ENCODE measurements around the gene PRKG1. TPM values are rescaled to one million over a fixed set of nuclear protein-coding genes. Genes with fewer than 3 reads are reported as not detected.

The PRKG1 gene
- total RNA-seq, 1 experiment from 2014 or later, result 10.4 TPM

- Mint-ChIP-seq H3K4me3 (no peak overlapping the region), H3K4me1 (peaks cover 5 to 8% of the 10 kb centered on the region in 2 experiments), H3K9me3 (no peaks in the 10 kb centered on the region), H3K27me3 (ENCODE audit: low read depth) (no peaks in the 10 kb centered on the region), H3K27ac (no peak overlapping the region), H3K36me3 (ENCODE audit: insufficient read depth in 1 of 3, low read depth in 3 of 3) (0 out of 7 replicates have a peak, but pooled peaks cover 0 to 3% (median 0%) of the 10 kb centered on the region in 3 experiments)
- Histone ChIP-seq H2BK120ac (ENCODE audit: low read depth, low read length, poor library complexity, severe bottlenecking) (no peak overlapping the region), H3K9ac (ENCODE audit: extremely low read depth, insufficient read length, low read length) (no peak overlapping the region), H3K27ac (ENCODE audit: insufficient read length, low read depth, low read length) (no peak overlapping the region), H3K14ac (ENCODE audit: insufficient read depth, low read length) (no peak overlapping the region), H2AK5ac (ENCODE audit: insufficient read length, low read length) (no peak overlapping the region), H3K4ac (ENCODE audit: low read depth, low read length) (no peak overlapping the region), H3K79me2 (ENCODE audit: insufficient read depth, low read length) (no peaks in the 10 kb centered on the region), H3K4me2 (ENCODE audit: insufficient read depth, insufficient read length, low read length) (no peak overlapping the region), H2AFZ (ENCODE audit: low read length) (no peak overlapping the region), H3T11ph (ENCODE audit: low read length) (no peak overlapping the region), H3K4me1 (ENCODE audit: insufficient read depth, low read length) (no peaks in the 10 kb centered on the region), H3K9me3 (ENCODE audit: control insufficient read depth, low read depth, low read length) (no peaks in the 10 kb centered on the region), H3K56ac (ENCODE audit: insufficient read length, low read depth, low read length) (no peak overlapping the region), H3K23me2 (ENCODE audit: insufficient read length, low read depth, low read length, poor library complexity, severe bottlenecking) (no peaks in the 10 kb centered on the region), H4K5ac (ENCODE audit: insufficient read length, low read depth, low read length) (no peak overlapping the region), H4K20me1 (ENCODE audit: control insufficient read depth, insufficient read depth, insufficient read length) (no peaks in the 10 kb centered on the region), H3K23ac (ENCODE audit: insufficient read length, low read depth, low read length) (no peak overlapping the region), H2BK5ac (ENCODE audit: insufficient read length, low read length) (no peak overlapping the region), H2BK12ac (ENCODE audit: insufficient read length, low read depth, low read length) (no peak overlapping the region), H3K27me3 (ENCODE audit: insufficient read depth, low read length) (no peaks in the 10 kb centered on the region), H4K91ac (ENCODE audit: insufficient read length, low read depth, low read length) (no peak overlapping the region), H4K8ac (replicated peaks; ENCODE audit: insufficient read length, low read depth, low read length) (no peak overlapping the region), H2BK20ac (ENCODE audit: low read depth, low read length, poor library complexity, severe bottlenecking) (no peak overlapping the region), H2BK15ac (ENCODE audit: low read depth, low read length) (no peak overlapping the region), H3K18ac (ENCODE audit: insufficient read length, low read depth, low read length) (no peak overlapping the region), H3K79me1 (ENCODE audit: insufficient read depth, low read depth, low read length, poor library complexity, severe bottlenecking) (no peaks in the 10 kb centered on the region)
- no peak for TF ChIP-seq CTCF (conservative IDR thresholded peaks at IDR 0.05)
- WGBS (ENCODE audit: extremely low coverage, insufficient read length, low lambda C conversion rate), result no CpG with 5 or more reads among the region's 1 CpG
- no peak for DNase-seq
Observed at GRCh38 chr10:51421853-51422252, 347.6 kb downstream of the PRKG1 start.

Measured in H9 (cell line).